HG03521 (cell line): ENCODE measurements around the gene TLCD4.

ENCODE experiments used
- ATAC-seq: cut with Tn5 transposase; IDR thresholded peaks from one replicate; pipeline ENCODE4 v1.9.1; 2021; ENCODE audit warnings: mild to moderate bottlenecking, moderate library complexity; ENCODE audit not compliant: unreplicated experiment

TLCD4 gene

DNA sequence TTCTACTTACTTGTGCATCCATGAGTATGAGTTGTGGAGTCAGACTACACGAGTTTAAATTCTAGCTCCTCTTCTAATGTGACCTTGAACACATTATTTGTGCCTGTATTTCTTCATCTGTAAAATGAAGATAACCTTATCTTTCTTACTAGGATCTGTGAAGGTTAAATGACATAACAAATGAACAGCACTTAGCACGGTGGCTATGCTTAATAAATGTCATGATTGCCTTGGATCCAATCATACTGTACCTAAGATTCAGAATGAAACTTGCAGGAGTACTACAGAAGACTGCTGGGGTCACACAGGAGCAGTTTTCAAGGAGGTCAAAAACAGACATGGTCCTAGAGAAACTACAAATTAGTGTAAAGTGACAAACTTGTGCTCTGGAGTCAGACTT, 22.2 kb upstream of the TLCD4 start:
- ATAC-seq: no peak

GRCh38 chr1:95095833-95096217, 21.3 kb upstream of the TLCD4 start:
- peak; percentile 90 for ATAC-seq

DNA sequence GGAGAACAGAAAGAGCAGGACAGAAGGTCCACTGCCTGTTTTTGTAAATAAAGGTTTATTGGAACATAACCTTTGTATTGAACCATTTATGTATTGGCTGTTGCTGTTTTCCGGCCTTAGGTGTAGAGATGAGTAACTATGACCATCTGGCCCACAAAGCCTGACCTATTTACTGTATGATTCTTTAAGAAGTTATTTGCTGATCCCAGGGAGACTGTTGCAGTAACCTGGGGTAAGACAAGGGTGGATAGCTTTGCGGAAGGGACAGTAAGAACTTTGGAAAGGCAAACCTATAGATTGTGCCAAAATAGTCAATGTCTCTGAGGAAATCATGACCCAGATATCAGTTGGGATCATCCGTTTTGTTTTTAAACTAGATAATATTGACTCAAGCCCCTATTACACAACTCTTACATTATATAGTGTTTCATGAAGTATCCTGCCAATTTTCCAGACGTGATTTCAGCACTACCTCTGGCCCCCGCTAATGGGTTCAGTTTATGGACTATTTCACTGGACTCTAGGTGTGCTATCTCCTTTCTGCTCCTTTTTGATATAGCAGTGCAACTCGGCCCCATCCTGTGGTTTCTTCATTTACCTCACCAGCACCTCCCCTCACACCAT, 20.8 kb upstream of the TLCD4 start:
- ATAC-seq: peak; percentile 17

DNA sequence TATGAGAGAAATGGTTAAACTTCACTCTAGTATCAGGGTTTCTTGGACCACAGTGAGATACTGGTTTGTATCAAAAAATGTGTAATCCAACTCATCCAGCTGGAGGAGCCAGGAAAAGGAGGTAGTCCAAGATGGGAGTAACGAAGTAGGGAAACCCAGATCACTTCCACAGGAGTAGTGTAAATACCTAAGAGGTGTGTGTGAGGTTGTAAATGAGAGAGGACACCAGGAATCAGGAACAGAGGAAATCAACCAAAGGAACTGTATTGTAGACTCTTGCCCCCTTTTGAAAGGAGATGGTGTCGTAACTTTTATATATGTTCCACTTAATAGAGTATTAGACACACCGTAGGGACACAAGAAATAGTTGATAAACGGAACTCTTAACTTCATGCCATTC, 19.7 kb upstream of the TLCD4 start:
- no peak for ATAC-seq

DNA sequence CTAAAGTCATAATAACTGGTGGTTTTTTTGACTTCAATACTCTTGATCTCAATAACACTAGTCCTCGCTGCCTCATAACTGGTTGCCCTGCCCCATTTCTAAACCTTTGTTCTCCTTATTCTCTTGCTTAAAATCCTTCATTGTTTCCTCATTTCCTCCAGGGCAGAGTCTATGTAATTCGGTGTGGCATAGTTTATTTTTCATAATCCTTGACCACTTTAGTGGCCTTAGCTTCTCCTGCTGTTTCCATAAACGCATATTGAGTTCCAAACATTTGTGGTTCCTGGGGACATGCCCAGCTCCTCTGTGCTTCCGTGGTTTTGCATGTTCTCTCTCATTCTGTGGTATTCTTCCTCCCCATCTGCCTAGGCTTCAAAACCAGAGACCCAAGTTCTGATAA, 19.0 kb upstream of the TLCD4 start:
- ATAC-seq: no peak

DNA sequence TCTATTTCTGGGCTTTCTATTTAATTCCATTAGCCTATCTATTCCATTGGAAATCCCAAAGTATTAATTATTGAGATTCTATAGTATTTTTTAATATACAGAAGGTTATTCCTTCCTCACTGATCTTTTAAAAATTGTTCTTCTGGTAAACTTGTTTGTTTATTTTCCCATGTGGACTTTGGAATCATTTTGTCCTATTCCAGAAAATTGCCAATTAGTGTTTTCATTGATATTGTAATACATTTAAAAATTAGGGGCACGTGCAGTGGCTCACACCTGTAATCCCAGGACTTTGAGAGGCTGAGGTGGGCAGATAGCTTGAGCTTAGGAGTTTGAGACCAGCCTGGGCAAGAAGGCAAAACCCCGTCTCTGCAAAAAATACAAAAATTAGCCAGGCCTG, 8.4 kb upstream of the TLCD4 start:
- no peak for ATAC-seq

DNA sequence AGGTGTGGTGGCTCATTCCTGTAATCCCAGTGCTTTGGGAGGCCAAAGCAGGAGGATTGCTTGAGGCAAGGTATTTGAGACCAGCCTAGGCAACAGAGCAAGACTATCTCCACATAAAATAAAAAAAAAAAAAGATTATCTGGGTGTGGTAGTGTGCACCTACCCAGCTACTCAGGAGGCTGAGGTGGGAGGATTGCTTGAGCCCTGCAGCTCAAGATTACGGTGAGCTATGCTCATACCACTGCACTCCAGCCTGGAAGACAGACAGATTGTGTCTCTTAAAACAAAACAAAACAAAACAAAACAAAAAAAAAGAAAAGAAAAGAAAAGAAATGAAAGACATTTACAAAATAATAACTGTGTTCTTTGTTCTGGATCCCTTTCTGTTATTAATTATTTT, 6.1 kb upstream of the TLCD4 start:
- ATAC-seq: no peak

- no peak for ATAC-seq
These were observed 3.5 kb upstream of the TLCD4 start for GRCh38 chr1:95113684-95114083.

GRCh38 chr1:95115708-95116137, 1.4 kb upstream of the TLCD4 start:
- ATAC-seq: no peak

- peak; percentile 57 for ATAC-seq
These were observed 462 bp upstream of the TLCD4 start for GRCh38 chr1:95116580-95117206.

DNA sequence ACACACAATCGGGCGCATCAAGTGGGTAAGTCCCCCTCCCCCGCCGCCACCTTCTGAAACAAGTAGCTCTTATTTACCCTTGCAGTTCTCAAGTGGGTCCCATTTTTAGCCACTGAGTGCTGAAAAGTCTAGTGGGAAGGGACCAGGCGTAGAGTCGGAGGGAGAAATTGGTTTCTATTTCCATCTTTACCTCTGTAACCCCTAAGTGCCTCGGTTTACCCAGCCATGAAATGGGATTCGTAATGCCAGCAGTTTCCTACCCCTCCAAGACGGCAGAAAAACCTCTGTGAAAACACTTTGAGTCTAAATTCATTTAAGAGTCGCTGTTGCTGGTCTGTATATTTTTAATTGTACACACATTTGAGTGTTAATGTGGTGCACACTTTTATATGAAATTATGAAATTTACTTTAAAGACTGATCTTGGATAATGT, 928 bp downstream of the TLCD4 start:
- ATAC-seq: no peak

- no peak for ATAC-seq
These were observed 1.6 kb downstream of the TLCD4 start for GRCh38 chr1:95118710-95119109.

GRCh38 chr1:95119273-95119672, 2.1 kb downstream of the TLCD4 start:
- no peak for ATAC-seq

DNA sequence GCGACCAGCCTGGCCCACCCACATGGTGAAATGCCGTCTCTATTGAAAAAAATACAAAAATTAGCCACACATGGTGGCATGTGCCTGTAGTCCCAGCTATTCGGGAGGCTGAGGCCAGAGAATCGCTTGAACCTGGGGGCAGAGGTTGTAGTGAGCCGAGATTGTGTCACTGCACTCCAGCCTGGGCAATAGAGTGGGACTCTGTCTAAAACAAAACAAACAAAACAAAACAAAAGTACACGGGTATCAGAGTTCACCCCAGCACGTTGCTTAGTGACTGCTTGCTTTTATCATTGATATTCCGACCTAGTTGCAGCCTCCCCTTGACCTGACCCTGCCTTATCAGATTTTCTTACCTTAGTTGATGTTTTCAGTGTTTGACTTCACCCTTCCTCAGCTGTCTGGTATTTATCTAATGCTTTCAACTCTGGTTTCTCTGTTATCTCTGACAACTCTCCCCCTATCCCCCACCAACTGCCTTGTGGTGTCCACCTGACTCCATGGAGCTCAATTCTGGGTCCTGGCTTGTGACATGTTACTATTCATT, 5.1 kb downstream of the TLCD4 start:
- ATAC-seq: no peak

DNA sequence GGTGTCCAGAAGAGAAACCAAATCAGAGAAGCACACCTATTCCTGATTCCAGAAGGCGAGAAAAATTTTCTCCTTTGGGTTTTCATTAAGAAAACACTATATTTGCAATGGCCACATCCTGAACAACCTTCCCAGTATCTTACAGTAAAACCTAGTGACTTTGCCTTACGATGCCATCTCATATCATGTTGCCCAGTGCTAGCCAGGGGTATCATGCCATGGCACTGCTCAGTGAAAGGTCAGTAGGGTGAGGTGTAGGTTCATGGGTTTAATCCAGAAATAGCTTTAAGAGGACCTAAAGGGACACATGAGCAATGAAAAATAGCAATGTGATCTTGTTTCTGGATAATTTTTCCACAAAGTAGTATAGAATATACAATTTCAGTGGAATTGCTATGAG, 7.2 kb downstream of the TLCD4 start:
- ATAC-seq: no peak

DNA sequence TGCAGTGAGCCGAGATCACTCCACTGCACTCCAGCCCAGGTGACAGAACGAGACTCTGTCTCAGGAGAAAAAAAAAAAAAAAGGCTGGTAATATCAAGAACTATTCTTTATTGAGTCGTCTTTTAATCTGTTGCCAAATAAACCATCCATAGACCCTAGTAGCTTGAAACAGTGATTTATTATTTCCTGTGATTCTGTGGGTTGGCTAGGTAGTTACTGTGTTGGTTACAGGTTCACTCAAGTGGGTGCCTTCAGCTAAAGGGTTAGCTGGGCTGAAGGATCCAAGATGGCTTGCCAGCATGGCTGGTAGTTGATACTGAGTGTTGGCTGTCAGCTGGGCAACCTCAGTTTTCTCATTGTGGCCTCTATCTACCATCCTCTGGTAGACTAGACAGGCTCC, 9.2 kb downstream of the TLCD4 start:
- no peak for ATAC-seq

DNA sequence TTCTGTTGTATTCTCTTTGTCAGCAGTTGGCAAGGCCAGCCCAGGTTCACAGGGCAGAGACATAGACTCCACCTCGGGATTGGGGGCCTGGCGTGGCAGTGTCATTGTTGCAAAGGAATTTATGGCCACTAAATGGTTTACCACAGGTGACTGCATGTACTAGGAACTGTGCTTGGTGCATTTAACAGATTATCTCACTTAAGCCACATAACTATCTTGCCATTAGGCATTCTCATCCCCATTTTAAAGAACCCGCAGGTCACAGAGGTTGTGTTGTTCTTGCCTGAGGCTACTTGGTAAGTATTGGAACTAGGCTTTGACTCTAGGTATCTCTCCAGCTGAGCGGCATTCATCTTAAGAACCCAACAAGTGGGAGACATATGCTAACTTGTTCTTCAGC, 9.7 kb downstream of the TLCD4 start:
- no peak for ATAC-seq

DNA sequence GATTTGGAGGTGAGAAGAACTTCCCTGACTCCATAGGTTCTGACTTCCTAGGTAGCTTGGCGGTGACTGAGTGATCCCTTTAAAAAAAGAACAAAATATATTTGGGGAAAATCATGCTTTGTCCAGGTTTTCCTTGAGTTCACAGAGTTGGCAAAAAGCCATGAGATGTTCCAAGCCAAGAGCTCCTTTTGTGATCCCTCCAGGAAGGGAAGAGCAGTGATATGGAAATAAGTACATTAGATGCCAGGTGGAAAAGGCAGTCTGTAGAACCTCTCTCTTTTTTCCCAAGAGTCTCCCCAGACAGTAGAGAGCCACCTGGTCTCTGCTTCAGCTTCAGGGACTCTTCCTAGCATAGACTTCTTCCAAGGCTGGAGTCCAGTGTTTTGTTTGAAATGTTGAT, 10.2 kb downstream of the TLCD4 start:
- no peak for ATAC-seq

DNA sequence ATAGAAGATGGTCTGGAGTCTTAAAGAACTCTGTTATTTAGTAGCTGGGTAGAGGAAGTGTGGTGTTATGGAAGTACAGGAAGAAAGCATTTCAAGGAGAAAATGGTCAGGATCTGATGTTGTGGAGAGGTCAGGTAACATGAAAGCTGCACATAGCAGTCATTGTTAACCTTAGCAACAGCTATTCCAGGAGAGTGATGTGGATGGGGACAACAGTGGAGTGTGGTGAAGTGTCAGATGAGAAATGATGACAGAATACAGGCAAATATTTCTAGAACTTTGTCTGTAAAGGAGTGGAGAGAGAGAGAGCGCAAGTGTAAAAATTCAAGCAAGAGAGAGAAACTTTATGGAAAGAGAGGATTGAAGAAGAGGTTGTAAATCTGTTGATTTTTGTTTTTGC, 15.6 kb downstream of the TLCD4 start:
- no peak for ATAC-seq

DNA sequence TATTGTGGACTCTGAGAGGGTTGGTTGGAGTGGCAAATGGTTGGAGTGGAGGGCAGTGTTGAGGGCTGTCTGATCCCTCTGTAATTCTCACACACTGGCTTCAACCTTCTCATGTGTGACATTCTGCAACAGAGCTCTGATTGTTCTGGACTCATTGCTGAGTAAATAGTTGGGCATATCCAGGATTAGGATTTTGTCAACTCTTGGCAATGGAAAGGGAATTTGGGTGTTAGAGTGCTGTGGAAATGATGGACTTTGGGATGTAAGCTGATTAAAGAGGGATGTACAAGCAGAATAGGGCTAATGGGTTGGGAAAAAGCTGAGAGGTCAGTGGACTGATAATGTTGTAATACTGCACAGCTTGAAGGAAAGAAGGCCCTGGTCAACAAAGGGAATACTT, 16.5 kb downstream of the TLCD4 start:
- ATAC-seq: no peak

DNA sequence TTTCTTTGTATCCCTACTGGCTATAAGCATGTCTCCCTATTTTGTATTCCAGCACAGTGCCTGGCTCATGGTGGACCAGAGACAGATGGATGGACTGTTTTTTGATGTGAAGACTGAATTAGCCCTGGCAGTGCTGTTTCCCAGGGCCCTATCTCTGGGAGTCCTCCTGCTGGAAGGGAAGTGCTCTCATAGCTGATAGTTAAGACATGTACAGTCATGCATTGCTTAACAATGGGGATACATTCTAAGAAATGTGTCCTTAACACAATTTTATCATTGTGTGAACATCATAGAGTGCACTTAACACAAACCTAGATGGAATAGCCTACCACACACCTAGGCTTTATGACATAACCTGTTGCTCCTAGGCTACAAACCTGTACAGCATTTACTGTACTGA, 21.1 kb downstream of the TLCD4 start:
- no peak for ATAC-seq

DNA sequence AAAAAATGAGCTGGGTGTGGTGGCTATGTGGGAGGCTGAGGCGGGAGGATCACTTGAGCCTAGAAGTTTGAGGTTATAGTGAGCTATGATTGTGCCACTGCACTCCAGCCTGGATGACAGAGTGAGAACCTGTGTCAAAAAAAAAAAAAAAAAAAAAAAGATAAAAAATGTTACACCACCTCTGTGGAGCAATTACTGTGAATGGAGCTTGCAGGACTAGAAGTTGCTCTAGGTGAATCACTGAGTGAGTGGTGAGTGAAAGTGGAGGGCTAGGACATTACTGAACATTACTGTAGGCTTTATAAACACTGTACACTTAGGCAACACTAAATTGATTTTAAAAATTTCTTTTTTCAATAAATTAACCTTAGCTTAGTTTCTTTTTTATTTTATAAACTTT, 21.9 kb downstream of the TLCD4 start:
- no peak for ATAC-seq

- no peak for ATAC-seq
These were observed 23.6 kb downstream of the TLCD4 start for GRCh38 chr1:95140791-95141190.
